ENCODE data around the gene KLHDC7A. TPM values are rescaled to one million over a fixed set of nuclear protein-coding genes. Genes with fewer than 3 reads are reported as not detected.

KLHDC7A gene
- polyA plus RNA-seq, 1 donor from 2014 or later = 0.04 TPM

DNA sequence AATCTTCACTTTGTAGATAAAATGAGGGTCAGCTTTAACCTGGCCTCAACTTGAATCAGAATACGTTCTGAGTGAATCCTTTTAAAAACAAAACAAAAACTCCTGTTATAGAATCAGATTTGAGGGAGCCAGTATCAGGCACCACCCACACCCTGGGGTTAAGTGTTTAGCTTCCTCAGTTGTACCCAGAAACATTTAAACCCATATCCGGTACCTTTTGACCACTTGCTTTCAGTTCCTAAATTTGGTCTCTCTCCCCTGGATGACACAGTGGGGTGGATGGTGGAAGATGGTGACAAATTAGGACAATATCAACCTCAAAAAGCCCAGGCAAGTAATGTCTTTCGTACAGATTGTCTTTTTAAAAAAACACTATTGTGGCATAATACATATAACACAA is 10.4 kb downstream of the KLHDC7A start:
- Histone ChIP-seq H3K9me3 (ENCODE audit: low read length) (no peaks in the 10 kb centered on the region), H3K4me2 (ENCODE audit: low read length) (no peak overlapping the region), H4K20me1 (ENCODE audit: insufficient read depth) (no peaks in the 10 kb centered on the region), H3K9me2 (ENCODE audit: insufficient read depth, low read length) (no peaks in the 10 kb centered on the region), H3F3A (ENCODE audit: insufficient read depth, low read length, poor library complexity, severe bottlenecking) (no peaks in the 10 kb centered on the region), H3K27ac (ENCODE audit: low read length) (no peak overlapping the region), H3K79me2 (replicated peaks; ENCODE audit: insufficient read depth, low read length) (no peaks in the 10 kb centered on the region), H3K9ac (ENCODE audit: low read length) (no peak overlapping the region), H3K36me3 (ENCODE audit: insufficient read depth, low read length) (no peaks in the 10 kb centered on the region), H3K27me3 (ENCODE audit: insufficient read depth, low read depth, low read length) (no peaks in the 10 kb centered on the region), H3K4me3 (ENCODE audit: low read length) (no peak overlapping the region), H2AFZ (ENCODE audit: low read depth, low read length) (no peak overlapping the region)
- TF ChIP-seq RAD21 (conservative IDR thresholded peaks at IDR 0.05) (no peak), EZH2 (IDR thresholded peaks at IDR 0.05; ENCODE audit: borderline replicate concordance, insufficient read depth, low read length, poor library complexity, severe bottlenecking) (no peak), POLR2AphosphoS5 (IDR thresholded peaks at IDR 0.05) (no peak), SMC3 (conservative IDR thresholded peaks at IDR 0.05; ENCODE audit: poor library complexity) (no peak), EP300 (conservative IDR thresholded peaks at IDR 0.05; ENCODE audit: poor library complexity, severe bottlenecking) (no peak)
- TF ChIP-seq, protein P1, sequence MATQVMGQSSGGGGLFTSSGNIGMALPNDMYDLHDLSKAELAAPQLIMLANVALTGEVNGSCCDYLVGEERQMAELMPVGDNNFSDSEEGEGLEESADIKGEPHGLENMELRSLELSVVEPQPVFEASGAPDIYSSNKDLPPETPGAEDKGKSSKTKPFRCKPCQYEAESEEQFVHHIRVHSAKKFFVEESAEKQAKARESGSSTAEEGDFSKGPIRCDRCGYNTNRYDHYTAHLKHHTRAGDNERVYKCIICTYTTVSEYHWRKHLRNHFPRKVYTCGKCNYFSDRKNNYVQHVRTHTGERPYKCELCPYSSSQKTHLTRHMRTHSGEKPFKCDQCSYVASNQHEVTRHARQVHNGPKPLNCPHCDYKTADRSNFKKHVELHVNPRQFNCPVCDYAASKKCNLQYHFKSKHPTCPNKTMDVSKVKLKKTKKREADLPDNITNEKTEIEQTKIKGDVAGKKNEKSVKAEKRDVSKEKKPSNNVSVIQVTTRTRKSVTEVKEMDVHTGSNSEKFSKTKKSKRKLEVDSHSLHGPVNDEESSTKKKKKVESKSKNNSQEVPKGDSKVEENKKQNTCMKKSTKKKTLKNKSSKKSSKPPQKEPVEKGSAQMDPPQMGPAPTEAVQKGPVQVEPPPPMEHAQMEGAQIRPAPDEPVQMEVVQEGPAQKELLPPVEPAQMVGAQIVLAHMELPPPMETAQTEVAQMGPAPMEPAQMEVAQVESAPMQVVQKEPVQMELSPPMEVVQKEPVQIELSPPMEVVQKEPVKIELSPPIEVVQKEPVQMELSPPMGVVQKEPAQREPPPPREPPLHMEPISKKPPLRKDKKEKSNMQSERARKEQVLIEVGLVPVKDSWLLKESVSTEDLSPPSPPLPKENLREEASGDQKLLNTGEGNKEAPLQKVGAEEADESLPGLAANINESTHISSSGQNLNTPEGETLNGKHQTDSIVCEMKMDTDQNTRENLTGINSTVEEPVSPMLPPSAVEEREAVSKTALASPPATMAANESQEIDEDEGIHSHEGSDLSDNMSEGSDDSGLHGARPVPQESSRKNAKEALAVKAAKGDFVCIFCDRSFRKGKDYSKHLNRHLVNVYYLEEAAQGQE (IDR thresholded peaks at IDR 0.05; ENCODE audit: borderline replicate concordance) = no peak

GRCh38 chr1:18494304-18494703 is 13.6 kb downstream of the KLHDC7A start:
- Histone ChIP-seq H3K9me2 (ENCODE audit: insufficient read depth, low read length) (no peaks in the 10 kb centered on the region), H3K9ac (ENCODE audit: low read length) (no peak overlapping the region), H3K27me3 (ENCODE audit: insufficient read depth, low read depth, low read length) (no peaks in the 10 kb centered on the region), H4K20me1 (ENCODE audit: insufficient read depth) (no peaks in the 10 kb centered on the region), H3K4me3 (ENCODE audit: low read length) (no peak overlapping the region), H3F3A (ENCODE audit: insufficient read depth, low read length, poor library complexity, severe bottlenecking) (no peaks in the 10 kb centered on the region), H3K79me2 (replicated peaks; ENCODE audit: insufficient read depth, low read length) (no peaks in the 10 kb centered on the region), H3K36me3 (ENCODE audit: insufficient read depth, low read length) (no peaks in the 10 kb centered on the region), H2AFZ (ENCODE audit: low read depth, low read length) (no peak overlapping the region), H3K9me3 (ENCODE audit: low read length) (no peaks in the 10 kb centered on the region), H3K27ac (ENCODE audit: low read length) (no peak overlapping the region), H3K4me2 (ENCODE audit: low read length) (no peak overlapping the region)
- TF ChIP-seq RAD21 (conservative IDR thresholded peaks at IDR 0.05) = no peak
- TF ChIP-seq TAF1 (IDR thresholded peaks at IDR 0.05; ENCODE audit: low read depth) = no peak

DNA sequence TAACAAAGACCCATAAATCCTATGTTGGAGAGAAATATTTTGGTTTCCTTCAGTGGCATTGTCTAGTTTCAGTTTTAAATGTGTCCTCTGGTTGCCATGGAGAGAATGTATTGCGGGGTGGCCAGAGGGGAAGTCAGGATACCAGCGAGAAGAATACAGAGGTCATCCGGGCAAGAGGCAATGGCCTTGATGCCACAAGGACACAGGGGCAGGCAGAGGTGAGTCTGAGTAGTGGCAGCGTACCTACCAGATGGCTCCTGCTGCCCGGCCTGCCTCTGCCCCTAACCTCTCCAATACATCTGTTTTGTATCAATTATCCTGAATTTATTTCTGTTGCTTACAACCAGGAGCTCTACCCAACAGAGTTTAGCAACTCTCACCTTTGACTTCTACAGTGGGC is 14.9 kb downstream of the KLHDC7A start:
- no peak overlapping the region for H3K9ac ChIP-seq (ENCODE audit: low read length)
- no peaks in the 10 kb centered on the region for H3K36me3 ChIP-seq (ENCODE audit: insufficient read depth, low read length)
- H4K20me1 ChIP-seq (ENCODE audit: insufficient read depth) = no peaks in the 10 kb centered on the region
- H3K27me3 ChIP-seq (ENCODE audit: insufficient read depth, low read depth, low read length) = no peaks in the 10 kb centered on the region
- H3F3A ChIP-seq (ENCODE audit: insufficient read depth, low read length, poor library complexity, severe bottlenecking) = no peaks in the 10 kb centered on the region
- no peak overlapping the region for H3K4me3 ChIP-seq (ENCODE audit: low read length)
- H3K4me2 ChIP-seq (ENCODE audit: low read length) = no peak overlapping the region
- H3K9me2 ChIP-seq (ENCODE audit: insufficient read depth, low read length) = no peaks in the 10 kb centered on the region
- H3K27ac ChIP-seq (ENCODE audit: low read length) = no peak overlapping the region
- H3K9me3 ChIP-seq (ENCODE audit: low read length) = no peaks in the 10 kb centered on the region
- no peak overlapping the region for H2AFZ ChIP-seq (ENCODE audit: low read depth, low read length)
- H3K79me2 ChIP-seq (replicated peaks; ENCODE audit: insufficient read depth, low read length) = no peaks in the 10 kb centered on the region
- TF ChIP-seq EP300 (conservative IDR thresholded peaks at IDR 0.05; ENCODE audit: poor library complexity, severe bottlenecking) (no peak), MXI1 (conservative IDR thresholded peaks at IDR 0.05; ENCODE audit: poor library complexity, severe bottlenecking) (no peak), TAF1 (IDR thresholded peaks at IDR 0.05; ENCODE audit: low read depth) (no peak), POLR2AphosphoS5 (IDR thresholded peaks at IDR 0.05) (no peak), SMC3 (conservative IDR thresholded peaks at IDR 0.05; ENCODE audit: poor library complexity) (no peak), CTCF (IDR thresholded peaks at IDR 0.05; ENCODE audit: poor library complexity, severe bottlenecking) (no peak), EZH2 (IDR thresholded peaks at IDR 0.05; ENCODE audit: borderline replicate concordance, insufficient read depth, low read length, poor library complexity, severe bottlenecking) (no peak), RAD21 (conservative IDR thresholded peaks at IDR 0.05) (no peak)
- TF ChIP-seq, protein P1 (IDR thresholded peaks at IDR 0.05; ENCODE audit: borderline replicate concordance) = no peak
